NT2/D1 (cell line): ENCODE measurements around the gene GRIN3B.
A peak's percentile ranks its signal among the peaks of the same experiment; 100 is the strongest.
"Not testable (repeated sequence)": the region's sequence is repeated elsewhere in the genome, so short reads cannot be mapped to it uniquely, and the experiment has no call there.

Source experiments
- DNase-seq: peaks from one replicate; pipeline ENCODE4 v3.0.0-alpha.2; 2011; ENCODE audit warnings: low read depth, low spot score
- H3K27me3 ChIP-seq: 2 replicates; pipeline ENCODE4 v1.6.0; 2011; ENCODE audit warnings: mild to moderate bottlenecking; ENCODE audit not compliant: insufficient read length, insufficient read depth
- H3K36me3 ChIP-seq: 2 replicates; pipeline ENCODE4 v1.6.1; 2011; ENCODE audit warnings: mild to moderate bottlenecking, low read length, mixed read lengths; ENCODE audit not compliant: insufficient read depth, insufficient read length
- H3K4me1 ChIP-seq: 2 replicates; pipeline ENCODE4 v1.5.1; 2011; ENCODE audit not compliant: insufficient read depth, insufficient read length
- H3K4me3 ChIP-seq: 2 replicates; pipeline ENCODE4 v1.5.1; 2011; ENCODE audit warnings: low read depth; ENCODE audit not compliant: insufficient read length
- H3K9ac ChIP-seq: 2 replicates; pipeline ENCODE4 v1.6.0; 2011; ENCODE audit warnings: low read depth; ENCODE audit not compliant: insufficient read length
- H3K9me3 ChIP-seq: 2 replicates; pipeline ENCODE4 v1.5.1; 2011; ENCODE audit warnings: mild to moderate bottlenecking, low read length; ENCODE audit not compliant: insufficient read depth
- SUZ12 ChIP-seq: IDR thresholded peaks from 2 replicates; pipeline ENCODE4 v1.6.1; 2011; ENCODE audit not compliant: insufficient read length, insufficient read depth; ENCODE audit errors: extremely low read depth
- YY1 ChIP-seq: IDR thresholded peaks from 2 replicates; pipeline ENCODE4 v1.6.1; 2011; ENCODE audit not compliant: insufficient read length, insufficient read depth
- ZNF274 ChIP-seq: IDR thresholded peaks from 2 replicates; pipeline ENCODE4 v1.6.1; 2011; ENCODE audit warnings: mild to moderate bottlenecking, low read depth, low read length

The GRIN3B gene

GRCh38 chr19:954672-955494, 45.3 kb upstream of the GRIN3B start:
- no peak overlapping the region for H3K9ac ChIP-seq
- no peaks in the 10 kb centered on the region for H3K27me3 ChIP-seq
- TF ChIP-seq ZNF274 (no peak), SUZ12 (no peak), YY1 (no peak)
- H3K9me3 ChIP-seq: no peaks in the 10 kb centered on the region
- H3K36me3 ChIP-seq: peaks cover 19% of the 10 kb centered on the region
- H3K4me1 ChIP-seq: peaks cover 46% of the 10 kb centered on the region
- H3K4me3 ChIP-seq: no peak overlapping the region
- DNase-seq: no peak

GRCh38 chr19:955803-956765, 44.1 kb upstream of the GRIN3B start:
- no peak for TF ChIP-seq ZNF274
- no peak for TF ChIP-seq SUZ12
- no peak for TF ChIP-seq YY1
- DNase-seq: no peak
- no peaks in the 10 kb centered on the region for H3K27me3 ChIP-seq
- peak overlapping the region; percentile 11 for H3K4me3 ChIP-seq
- H3K9me3 ChIP-seq: no peaks in the 10 kb centered on the region
- H3K36me3 ChIP-seq: peaks cover 26% of the 10 kb centered on the region
- H3K9ac ChIP-seq: peak overlapping the region; percentile 67
- peaks cover 54% of the 10 kb centered on the region for H3K4me1 ChIP-seq

GRCh38 chr19:956766-957440, 43.3 kb upstream of the GRIN3B start:
- no peak for TF ChIP-seq SUZ12
- TF ChIP-seq ZNF274: no peak
- TF ChIP-seq YY1: no peak
- peaks cover 31% of the 10 kb centered on the region for H3K36me3 ChIP-seq
- no peaks in the 10 kb centered on the region for H3K9me3 ChIP-seq
- no peaks in the 10 kb centered on the region for H3K27me3 ChIP-seq
- H3K4me3 ChIP-seq: peak overlapping the region; percentile 11
- DNase-seq: peak; percentile 46
- peaks cover 55% of the 10 kb centered on the region for H3K4me1 ChIP-seq
- peak overlapping the region; percentile 71 for H3K9ac ChIP-seq

GRCh38 chr19:957578-957977, 42.6 kb upstream of the GRIN3B start:
- peaks cover 54% of the 10 kb centered on the region for H3K4me1 ChIP-seq
- not testable (repeated sequence) for H3K9me3 ChIP-seq, H3K27me3 ChIP-seq, DNase-seq, H3K4me3 ChIP-seq
- H3K9ac ChIP-seq: peak overlapping the region; percentile 71
- H3K36me3 ChIP-seq: peaks cover 35% of the 10 kb centered on the region

- Histone ChIP-seq H3K9ac (peak overlapping the region; percentile 9), H3K4me1 (peaks cover 57% of the 10 kb centered on the region), H3K36me3 (peaks cover 44% of the 10 kb centered on the region), H3K4me3 (no peak overlapping the region), H3K9me3 (no peaks in the 10 kb centered on the region), H3K27me3 (no peaks in the 10 kb centered on the region)
- TF ChIP-seq YY1: no peak
- TF ChIP-seq SUZ12: no peak
- TF ChIP-seq ZNF274: no peak
- no peak for DNase-seq
These were observed 41.0 kb upstream of the GRIN3B start for GRCh38 chr19:958967-959855.

- Histone ChIP-seq H3K4me1 (peaks cover 54% of the 10 kb centered on the region), H3K27me3 (no peaks in the 10 kb centered on the region), H3K9ac (no peak overlapping the region), H3K9me3 (no peaks in the 10 kb centered on the region; the same call in 1 of the 2 replicates), H3K36me3 (peaks cover 52% of the 10 kb centered on the region), H3K4me3 (no peak overlapping the region)
- peak; percentile 74 for DNase-seq
- no peak for TF ChIP-seq YY1
- no peak for TF ChIP-seq SUZ12
- TF ChIP-seq ZNF274: no peak
These were observed 40.2 kb upstream of the GRIN3B start for GRCh38 chr19:960020-960419.
